NCI-H1694 (cell line): Measurements from ENCODE around the gene NPIPB2.

Source experiments
- DNase-seq: peaks from one replicate; lab custom pipeline; 2025; lab: John Stamatoyannopoulos, UW

Gene NPIPB2

GRCh38 chr16:11896486-11897176, 45.2 kb downstream of the NPIPB2 start:
- DNase-seq: no peak

GRCh38 chr16:11893571-11893970, 48.3 kb downstream of the NPIPB2 start:
- DNase-seq: no peak

GRCh38 chr16:11892761-11893160, 49.1 kb downstream of the NPIPB2 start:
- DNase-seq: no peak

- DNase-seq: no peak
These were observed 51.4 kb downstream of the NPIPB2 start for GRCh38 chr16:11890231-11890965.

GRCh38 chr16:11886881-11887280, 55.0 kb downstream of the NPIPB2 start:
- no peak for DNase-seq

- DNase-seq: no peak
These were observed 57.8 kb downstream of the NPIPB2 start for GRCh38 chr16:11884035-11884434.

GRCh38 chr16:11880007-11880406, 61.8 kb downstream of the NPIPB2 start:
- no peak for DNase-seq

GRCh38 chr16:11877374-11877773, 64.5 kb downstream of the NPIPB2 start:
- DNase-seq: no peak
